Esophagus squamous epithelium (tissue), 4 donors: Measurements from ENCODE around the gene GPC6.

ENCODE experiments used
- CTCF ChIP-seq, 6 experiments: fragments of 450-650 bp in 4 of 6; fragments of 200-600 bp in 2 of 6; sonication (generic) in 2 of 6; IDR thresholded peaks; one replicate each; pipeline ENCODE4 v1.5.1; 2016 to 2019; ENCODE audit warnings: antibody characterized with exemption in 6 of 6, mild to moderate bottlenecking in 4 of 6, moderate library complexity in 4 of 6
- POLR2A ChIP-seq, 4 donors: fragments of 450-650 bp; IDR thresholded peaks; one replicate each; pipeline ENCODE4 v1.6.1; 2017; ENCODE audit warnings: antibody characterized with exemption in 4 of 4, mild to moderate bottlenecking in 4 of 4, moderate library complexity in 3 of 4

DNA sequence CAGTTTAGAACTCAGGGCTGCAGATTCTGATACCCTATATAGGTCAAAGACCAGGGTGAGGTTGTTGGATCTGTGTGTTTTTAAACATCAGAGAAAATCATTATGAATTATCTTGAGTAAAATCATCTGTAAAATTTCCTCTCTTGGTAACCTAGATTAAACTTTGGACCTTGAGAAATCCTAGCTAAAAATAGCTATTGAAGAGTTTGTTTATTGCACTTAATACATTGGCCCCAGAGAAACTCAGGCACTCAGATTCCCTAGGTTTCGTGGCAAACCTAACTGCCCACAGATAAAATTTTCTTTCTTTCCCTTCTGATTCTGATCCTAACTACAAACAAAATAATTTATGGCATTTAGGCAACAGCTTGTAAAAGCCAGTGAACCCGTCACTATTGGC lies 102.3 kb downstream of the GPC6 start:
- TF ChIP-seq CTCF (IDR thresholded peaks at IDR 0.05) (no peak), POLR2A (IDR thresholded peaks at IDR 0.05) (no peak)
